ENCODE measurements around the gene ETV3L.

Gene ETV3L

GRCh38 chr1:157132111-157132510, 32.5 kb upstream of the ETV3L start:
- DNase-seq (ENCODE audit: low read depth) = no peak

DNA sequence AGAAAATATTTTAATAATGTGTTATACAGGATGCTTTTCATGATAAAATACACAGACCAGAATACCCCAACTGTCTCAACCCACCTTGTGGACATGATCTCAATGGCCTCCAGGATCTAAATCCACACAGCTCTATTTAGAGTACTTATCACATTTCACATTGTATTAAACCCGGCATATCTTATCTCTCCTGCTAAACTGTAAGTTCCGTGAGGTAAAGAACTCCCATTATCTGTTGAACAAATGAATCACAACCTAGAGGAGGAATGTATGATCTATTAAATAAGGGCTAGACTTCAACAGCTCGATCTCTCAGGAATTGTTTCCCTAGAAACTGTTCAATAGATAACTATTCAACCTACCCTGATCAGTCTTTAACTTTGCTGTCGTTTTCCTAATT, 31.7 kb upstream of the ETV3L start:
- DNase-seq (ENCODE audit: low read depth) = no peak

DNA sequence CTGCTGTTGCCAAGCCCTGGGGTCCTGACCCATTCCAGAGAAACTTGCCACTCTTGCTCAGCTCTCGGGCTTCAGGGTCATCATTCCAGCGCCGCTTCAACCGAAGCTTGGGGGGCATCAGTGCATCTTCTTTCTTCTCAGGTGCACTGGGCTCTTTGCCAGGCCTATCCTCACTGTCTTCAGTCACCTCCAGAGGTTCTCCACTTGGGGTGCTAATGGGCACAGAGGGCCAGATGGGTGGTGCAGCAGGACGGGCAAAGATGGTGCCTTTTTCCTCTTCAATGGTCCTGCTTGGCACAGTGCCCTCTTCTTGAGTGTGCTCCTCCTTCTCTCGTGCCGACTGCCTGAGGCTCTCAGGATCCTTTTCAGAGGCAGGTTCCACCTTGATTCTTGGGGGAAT, 25.2 kb upstream of the ETV3L start:
- no peak for DNase-seq (ENCODE audit: low read depth)

GRCh38 chr1:157119448-157119847, 19.8 kb upstream of the ETV3L start:
- no peak for DNase-seq (ENCODE audit: low read depth)

GRCh38 chr1:157119008-157119407, 19.4 kb upstream of the ETV3L start:
- DNase-seq (ENCODE audit: low read depth) = no peak

DNA sequence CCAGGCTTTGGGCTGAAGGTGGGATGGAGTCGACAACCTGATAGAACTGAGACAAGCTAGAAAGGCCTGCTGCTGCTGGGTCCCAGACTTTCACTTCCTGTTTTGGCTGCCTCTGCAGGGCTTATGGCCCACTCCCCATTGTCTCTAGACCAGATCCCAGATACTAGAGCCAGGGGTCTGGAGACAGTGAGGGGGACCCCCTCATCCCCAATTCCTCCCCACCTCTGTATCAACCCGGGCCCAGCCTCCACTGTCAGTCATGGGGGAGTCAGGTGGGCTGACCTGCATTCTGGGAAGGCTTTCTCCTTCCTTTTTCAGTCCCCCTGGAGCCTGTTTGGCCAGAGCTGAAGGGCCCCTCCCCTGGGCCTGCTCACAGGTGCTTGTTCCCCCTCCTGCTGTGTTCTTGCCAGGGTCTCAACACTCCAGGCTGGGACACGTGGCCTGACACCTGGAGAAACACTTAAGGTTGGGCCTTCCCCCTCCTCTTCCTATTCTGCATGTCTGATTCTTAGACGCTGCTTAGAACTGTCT, 18.0 kb upstream of the ETV3L start:
- no peak for DNase-seq (ENCODE audit: low read depth)

DNA sequence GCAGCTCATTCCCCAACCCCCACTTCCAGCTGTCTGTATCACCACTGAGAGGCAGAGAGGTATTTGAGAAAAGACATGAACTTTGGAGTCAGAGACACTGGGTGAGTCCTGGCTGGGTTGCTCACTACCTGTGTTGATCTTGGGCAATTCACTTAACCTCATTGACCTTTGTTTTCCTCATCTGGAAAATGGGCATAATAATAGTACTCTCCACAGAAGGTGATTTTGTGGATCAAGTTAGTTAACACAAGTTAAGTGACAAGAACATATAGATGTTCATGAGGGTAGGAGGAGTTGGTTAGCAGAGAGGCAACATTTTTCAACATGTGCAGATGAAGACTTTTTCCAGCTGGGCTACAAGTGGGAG, 17.1 kb upstream of the ETV3L start:
- DNase-seq (ENCODE audit: low read depth) = no peak

GRCh38 chr1:157115851-157116736, 16.5 kb upstream of the ETV3L start:
- no peak for DNase-seq (ENCODE audit: low read depth)

GRCh38 chr1:157115429-157115838, 15.8 kb upstream of the ETV3L start:
- DNase-seq (ENCODE audit: low read depth) = no peak

- DNase-seq (ENCODE audit: low read depth) = no peak
Measured at GRCh38 chr1:157114183-157115121, 14.8 kb upstream of the ETV3L start.

DNA sequence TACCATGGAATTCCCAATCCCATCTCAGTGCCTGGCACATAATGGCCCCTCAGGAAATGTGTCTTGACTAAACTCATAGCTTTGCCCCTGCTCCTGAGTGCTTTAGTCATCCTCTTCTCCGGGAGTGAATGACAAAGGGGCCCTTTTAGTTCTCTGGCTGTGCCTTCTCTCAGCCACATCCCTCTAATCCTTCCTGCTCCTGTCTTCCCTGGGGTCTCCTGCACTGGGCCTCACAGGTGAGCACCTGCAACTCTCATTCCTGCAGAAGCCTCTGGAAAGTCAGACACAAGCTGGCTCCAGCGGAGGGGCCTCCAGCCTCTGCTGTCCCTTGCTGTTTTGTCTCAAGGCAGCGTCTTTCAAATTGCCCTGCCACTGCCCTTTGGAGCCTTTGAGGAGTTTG, 14.0 kb upstream of the ETV3L start:
- no peak for DNase-seq (ENCODE audit: low read depth)

DNA sequence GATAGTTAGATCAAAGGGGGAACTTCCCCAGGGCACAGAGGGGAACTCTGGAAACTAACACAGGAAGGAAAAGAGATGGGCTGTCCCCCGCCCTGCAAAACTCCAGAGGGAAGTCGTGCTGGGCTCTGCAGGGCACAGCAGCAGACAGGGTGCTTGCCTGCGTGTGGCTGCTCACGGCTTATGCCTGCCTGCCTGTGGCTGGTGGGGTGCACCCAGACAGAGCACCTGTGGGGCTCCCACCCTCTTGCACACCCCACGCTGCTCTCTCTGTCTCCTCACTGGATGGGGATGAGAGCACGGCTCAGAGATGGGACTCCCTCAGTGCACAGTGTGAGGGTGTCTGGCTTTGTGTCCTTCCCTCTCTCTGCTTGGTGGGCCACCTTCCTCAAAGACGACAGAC, 13.5 kb upstream of the ETV3L start:
- DNase-seq (ENCODE audit: low read depth) = no peak

DNA sequence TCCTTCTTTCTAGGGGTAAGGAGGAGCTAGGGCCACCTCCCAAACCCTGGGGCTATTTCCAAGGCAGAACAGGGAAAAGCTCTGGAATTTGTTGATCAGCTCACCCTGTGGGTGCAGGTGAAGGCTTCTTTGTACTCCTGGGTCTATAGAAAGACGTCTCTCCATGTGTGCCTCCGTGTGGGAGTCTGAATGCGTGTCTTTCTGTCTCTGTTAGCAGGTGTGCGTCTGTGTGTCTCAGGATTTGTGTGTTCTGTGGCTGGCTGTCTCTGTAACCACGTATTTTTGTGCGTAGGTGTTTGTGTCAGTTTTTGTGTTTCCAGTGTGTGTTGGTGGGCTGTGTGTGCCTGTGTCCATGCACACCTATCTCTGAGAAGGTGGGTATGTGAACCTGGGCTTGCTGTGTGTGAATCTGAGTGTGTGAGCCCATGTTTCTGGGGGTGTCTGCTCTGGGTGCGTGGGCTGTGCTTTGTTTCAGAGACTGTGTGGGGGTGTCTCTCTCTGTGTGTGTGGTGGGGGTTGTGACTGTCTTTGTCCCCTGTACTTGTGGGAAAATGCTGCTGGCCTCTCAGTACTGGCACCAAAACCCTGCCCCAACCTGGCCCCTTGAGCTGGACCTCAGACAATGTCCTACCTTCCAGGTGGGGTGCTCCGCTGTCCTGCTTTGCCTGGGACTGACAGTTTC, 12.7 kb upstream of the ETV3L start:
- no peak for DNase-seq (ENCODE audit: low read depth)

- DNase-seq (ENCODE audit: low read depth) = no peak
Measured at GRCh38 chr1:157111396-157112165, 12.0 kb upstream of the ETV3L start.

DNA sequence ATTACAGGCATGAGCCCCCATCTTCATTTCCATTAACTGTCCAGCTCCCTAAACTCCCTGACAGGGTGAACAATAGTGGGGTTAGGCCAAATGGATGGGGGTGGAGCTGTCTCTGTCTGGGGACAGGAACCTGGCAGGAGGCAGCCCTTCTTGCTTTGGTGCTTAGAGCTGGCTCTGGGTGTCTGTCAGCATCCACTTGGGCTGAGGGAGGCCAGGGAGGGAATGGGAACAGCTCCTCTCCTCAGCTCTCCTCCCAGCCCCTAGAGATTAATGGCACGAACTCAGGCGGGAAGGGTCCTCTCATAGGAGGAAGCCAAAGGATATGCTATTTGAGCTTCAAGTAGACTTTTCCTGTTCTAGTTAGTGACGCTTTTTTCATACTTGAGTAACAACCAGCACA, 11.1 kb upstream of the ETV3L start:
- DNase-seq (ENCODE audit: low read depth) = no peak

DNA sequence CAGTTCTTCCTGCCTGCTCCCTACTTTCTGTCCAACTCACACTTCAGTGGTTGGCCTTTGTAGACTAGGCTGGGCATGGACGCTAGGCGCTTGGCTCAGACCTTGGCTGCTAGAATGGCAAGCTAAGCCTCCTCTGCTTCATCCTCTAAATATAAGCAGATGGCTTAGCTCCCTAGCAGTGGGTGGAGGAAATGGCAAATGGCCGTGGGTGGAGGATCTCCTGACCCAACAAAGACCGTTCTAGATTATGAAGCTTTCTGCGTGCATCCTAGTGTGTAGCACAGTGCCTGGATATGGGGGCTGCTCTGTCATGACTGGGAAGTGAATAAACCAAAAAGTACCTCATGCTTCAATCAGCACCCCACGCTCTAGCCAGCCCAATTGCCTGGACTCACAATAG, 10.4 kb upstream of the ETV3L start:
- DNase-seq (ENCODE audit: low read depth) = no peak

GRCh38 chr1:157108448-157108847, 8.8 kb upstream of the ETV3L start:
- no peak for DNase-seq (ENCODE audit: low read depth)

DNA sequence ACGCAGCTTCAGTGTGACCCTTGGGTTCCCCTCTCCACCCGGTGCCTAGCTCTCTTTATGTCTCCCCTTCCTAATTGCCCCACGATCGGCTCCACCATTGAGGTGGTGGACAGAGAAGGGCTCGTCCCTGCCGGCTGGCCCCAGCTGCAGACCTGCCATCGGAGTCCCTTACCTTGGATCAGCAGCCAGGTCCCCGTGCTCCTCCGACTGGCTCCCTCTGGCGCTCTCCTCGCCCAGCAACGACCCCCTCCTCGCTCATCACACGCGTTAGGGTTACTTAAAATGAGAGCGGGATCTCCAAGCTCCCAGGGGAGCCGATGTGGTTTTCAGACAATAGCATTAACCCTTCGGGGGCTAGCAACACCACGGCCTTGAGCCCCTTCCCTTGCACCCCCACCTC, 8.1 kb upstream of the ETV3L start:
- DNase-seq (ENCODE audit: low read depth) = no peak

DNA sequence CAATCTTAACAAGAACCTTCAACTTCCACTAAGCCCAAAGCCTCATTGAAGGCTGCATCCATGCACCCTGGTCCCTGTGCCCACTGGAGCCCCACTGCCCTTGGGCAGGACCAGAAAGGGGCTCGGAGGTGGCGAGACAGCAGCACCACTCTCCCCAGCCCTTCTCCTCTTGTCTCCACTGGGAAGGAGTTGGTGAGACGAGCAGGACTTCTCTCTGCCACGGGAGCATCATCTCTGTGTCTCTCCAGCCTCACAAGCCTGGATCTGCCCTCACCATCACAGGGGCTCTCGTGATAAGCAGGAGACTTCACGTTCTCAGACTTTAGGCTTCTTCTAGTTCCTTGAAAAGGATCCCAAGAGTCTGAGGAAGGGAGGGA, 7.2 kb upstream of the ETV3L start:
- no peak for DNase-seq (ENCODE audit: low read depth)

- no peak for DNase-seq (ENCODE audit: low read depth)
Measured at GRCh38 chr1:157105988-157106812, 6.6 kb upstream of the ETV3L start.
